Stimulated activated CD4-positive, alpha-beta T cell treated with anti-CD3 and anti-CD28 coated beads, Interleukin-1b, Interleukin-23, amount 100 ng/mL, for 4 hours (primary cell): ENCODE data around the gene FPGS.

Experiments
- DNase-seq, 2 donors: peaks; one replicate each; pipeline ENCODE4 v3.0.0-alpha.2; 2020; ENCODE audit warnings: low read depth in 2 of 2

Gene FPGS

GRCh38 chr9:127860260-127860659 is 57.6 kb downstream of the FPGS start:
- no peak for DNase-seq

GRCh38 chr9:127860779-127861178 is 58.1 kb downstream of the FPGS start:
- DNase-seq: no peak

- DNase-seq: no peak
Observed at GRCh38 chr9:127862075-127863011, 59.7 kb downstream of the FPGS start.

GRCh38 chr9:127863191-127863621 is 60.5 kb downstream of the FPGS start:
- no peak for DNase-seq
